Measurements from ENCODE around the gene POLR2J3. TPM values are rescaled to one million over a fixed set of nuclear protein-coding genes. Genes with fewer than 3 reads are reported as not detected.
"Not testable (repeated sequence)": the region's sequence is repeated elsewhere in the genome, so short reads cannot be mapped to it uniquely, and the experiment has no call there.

Gene POLR2J3
- total RNA-seq, 1 donor from 2014 or later: 22.6 TPM

DNA sequence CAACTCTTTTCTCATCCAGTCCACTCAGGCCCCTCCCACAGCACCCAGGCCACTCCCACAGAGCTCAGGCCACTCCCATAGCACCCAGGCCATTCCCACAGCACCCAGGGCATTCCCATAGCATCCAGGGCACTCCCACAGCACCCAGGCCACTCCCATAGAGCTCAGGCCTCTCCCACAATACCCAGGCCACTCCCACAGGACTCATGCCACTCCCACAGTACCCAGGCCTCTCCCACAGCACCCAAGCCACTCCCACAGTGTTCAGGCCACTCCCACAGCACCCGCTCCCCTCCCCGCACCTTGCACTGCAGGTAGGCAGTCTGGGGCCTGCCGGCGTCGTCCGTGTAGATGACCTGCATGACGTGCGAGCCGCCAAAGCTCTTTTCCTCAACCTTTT is 17.5 kb upstream of the POLR2J3 start:
- not testable (repeated sequence) for DNase-seq (ENCODE audit: low read depth)

DNA sequence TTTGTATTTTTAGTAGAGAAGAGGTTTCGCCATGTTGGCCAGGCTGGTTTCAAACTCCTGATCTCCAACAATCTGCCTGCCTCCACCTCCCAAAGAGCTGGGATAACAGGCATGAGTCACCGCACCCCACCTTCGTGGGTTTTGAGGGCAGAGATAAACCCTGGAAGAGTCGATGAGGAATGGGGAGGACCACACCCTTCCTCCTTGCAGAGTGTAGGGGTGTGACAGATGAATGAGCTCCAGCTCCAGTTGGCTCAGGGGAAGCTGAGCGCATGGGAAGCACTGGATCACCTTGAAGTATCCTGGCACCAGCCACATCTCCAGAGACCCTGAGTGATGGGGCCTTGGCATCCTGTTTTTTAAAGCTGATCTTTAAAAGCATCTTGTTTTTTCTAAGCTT is 11.1 kb upstream of the POLR2J3 start:
- not testable (repeated sequence) for DNase-seq (ENCODE audit: low read depth)

DNA sequence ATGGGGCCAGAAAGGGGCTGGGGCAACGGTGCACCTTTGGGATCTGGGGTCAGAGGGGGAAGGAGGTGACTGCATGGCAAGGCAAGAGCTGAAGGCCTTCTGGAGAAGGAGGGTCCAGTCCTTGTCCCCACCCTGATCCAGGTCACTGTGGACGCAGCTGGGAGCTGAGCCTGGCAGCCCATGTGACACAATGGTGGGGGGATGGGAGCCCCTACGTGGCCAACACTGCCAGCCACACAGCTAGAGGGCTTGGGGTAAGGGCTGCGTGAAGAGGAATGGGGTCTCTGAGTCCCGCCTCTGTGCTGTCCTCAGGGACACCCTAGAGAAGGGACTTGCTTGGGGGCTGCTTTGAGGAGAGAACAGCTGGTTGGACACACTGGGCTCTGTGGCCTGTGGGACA is 9.3 kb upstream of the POLR2J3 start:
- DNase-seq (ENCODE audit: low read depth): not testable (repeated sequence)

DNA sequence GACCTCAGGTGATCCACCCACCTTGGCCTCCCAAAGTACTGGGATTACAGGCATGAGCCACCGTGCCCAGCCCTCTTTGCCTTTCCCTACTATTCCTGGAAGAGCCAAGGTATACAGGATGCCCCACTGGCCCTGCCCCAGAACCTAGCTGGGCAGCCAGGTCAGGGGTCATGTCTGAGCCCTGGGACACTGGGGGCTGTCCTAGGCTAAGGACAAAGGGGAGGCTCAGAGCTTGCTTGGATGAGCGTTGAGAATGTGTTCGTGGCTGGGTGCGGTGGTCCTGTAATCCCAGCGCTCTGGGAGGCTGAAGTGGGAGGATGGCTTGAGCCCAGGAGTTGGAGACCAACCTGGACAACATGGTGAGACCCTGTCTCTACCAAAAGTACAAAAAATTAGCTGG is 6.1 kb upstream of the POLR2J3 start:
- not testable (repeated sequence) for DNase-seq (ENCODE audit: low read depth)

DNA sequence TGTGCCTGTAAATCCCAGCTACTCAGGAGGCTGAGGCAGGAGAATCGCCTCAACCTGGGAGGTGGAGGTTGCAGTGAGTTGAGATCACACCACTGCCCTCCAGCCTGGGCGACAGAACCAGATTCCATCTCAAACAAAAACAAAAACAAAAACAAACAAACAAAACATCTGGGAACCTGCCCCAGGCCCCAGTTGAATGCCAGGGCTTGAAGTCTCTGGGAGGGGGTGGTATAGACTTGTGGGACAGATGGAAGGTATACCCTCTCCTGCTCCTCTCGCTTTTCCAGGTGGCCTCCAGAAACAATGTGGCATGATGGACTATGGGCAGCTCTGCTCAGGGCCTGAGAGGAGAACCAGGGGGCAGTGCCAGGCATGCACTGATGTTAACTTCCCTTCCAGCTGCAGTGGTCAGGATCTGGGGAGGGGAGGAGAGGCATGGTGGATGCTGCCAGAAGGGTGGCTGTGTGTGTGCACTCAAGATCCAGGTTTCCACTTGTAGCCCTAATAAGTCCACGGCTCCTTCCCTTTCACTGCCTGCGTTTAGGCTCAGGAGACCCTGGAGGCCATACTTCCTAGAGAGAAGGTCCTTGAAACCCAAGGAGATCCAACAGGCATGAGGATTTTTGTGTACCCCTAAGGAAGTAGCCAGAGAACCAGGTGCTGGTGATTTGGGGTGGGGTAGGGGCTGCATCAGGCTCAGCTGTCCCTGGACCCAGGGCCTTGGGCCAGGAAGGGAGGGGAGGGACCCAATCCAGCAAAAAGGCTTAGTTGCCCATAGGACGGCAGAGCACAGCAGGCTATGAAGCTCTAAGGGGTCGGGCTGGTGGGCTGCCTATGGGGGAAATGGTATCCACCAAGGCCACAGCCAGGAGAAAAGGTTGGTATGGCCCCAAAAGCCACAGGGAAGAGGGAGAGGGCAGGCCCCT is 5.2 kb upstream of the POLR2J3 start:
- DNase-seq (ENCODE audit: low read depth): not testable (repeated sequence)

DNA sequence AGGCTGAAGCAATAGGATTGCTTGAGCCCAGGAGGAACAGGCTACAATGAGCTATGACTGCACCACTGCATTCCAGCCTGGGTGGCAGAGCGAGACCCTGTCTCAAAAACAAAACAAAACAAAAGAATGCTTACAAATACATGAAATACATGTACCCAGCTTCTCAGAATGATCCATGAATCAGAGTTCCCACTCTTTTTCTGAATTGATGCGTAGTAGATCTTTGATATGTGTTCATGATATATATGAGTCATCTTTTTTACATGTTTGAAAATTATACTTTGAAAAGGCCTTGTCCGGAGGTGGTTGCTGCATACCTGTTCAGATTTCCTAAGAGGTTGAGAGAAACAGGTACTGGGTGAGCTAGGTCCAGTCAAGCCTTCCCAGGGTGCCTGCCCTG is 4.0 kb upstream of the POLR2J3 start:
- not testable (repeated sequence) for DNase-seq (ENCODE audit: low read depth)

DNA sequence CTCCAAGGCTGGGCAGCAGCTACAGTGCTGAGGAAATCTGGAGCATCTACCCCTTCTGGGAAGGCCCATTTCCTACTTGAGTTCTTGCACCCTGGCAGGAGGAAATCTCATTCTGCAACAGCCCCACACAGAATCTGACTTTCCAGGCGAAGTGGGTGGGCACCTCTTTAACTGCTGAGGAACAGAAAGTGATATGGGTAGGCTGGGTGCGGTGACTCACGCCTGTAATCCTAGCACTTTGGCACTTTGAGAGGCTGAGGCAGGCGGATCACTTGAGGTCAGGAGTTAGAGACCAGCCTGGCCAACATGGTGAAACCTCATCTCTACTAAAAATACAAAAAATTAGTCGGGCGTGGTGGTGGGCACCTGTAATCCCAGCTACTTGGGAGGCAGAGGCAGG is 2.2 kb upstream of the POLR2J3 start:
- not testable (repeated sequence) for DNase-seq (ENCODE audit: low read depth)

DNA sequence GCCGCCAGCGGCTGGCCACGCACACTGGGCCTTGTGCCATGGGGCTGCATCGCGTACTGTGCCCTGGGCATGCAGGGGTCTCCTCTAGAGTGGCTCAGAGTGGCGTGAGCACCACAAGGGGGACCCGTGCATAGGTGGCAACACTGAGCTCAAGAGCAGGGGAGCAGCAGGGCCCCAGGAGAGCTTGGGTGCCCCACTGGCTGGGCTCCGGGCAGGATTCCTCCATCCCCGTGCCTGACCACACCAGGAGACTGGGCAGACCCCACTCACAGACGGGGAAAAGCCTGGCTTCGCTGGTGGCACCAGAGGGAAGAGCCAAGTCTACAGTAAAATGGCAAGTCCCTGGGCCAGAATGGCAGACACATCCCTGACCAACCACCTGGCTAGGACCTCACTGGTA is 3.8 kb downstream of the POLR2J3 start:
- not testable (repeated sequence) for DNase-seq (ENCODE audit: low read depth)

DNA sequence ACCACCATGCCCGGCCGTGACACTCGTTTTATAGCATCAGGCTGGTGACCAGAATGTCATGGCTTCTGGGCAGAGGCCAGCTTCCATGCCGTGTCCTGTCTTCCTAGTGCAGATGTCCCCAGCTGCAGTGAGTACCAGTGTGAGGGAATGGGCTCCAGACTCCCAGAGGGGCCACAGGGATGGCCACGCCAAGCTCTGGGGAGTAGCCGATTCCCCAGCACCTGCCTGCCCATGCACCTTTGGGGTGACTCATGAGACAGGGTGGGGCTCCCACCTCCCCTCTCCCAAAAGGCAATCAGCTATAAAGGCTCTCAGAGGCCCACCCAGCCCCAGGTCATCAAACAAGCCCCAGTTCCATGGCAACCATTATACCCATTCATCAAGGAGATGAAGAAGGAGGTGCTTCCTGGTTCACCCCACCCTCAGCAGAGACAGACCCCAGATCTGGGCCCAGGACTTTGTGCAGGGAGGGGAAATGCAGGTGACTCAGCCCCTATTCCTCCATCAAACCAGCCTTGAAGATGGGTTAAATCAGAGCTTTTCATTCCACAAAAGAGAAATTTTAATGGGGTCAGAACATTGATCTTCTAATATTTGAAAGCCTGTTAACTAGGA is 21.5 kb downstream of the POLR2J3 start, which contains the start of gene SPDYE2:
SPDYE2 (plus strand) TSS at position 419 of the 615 bp plus-strand sequence. CDS start 2,030 bp downstream, outside the sequence.
- DNase-seq (ENCODE audit: low read depth): not testable (repeated sequence)

DNA sequence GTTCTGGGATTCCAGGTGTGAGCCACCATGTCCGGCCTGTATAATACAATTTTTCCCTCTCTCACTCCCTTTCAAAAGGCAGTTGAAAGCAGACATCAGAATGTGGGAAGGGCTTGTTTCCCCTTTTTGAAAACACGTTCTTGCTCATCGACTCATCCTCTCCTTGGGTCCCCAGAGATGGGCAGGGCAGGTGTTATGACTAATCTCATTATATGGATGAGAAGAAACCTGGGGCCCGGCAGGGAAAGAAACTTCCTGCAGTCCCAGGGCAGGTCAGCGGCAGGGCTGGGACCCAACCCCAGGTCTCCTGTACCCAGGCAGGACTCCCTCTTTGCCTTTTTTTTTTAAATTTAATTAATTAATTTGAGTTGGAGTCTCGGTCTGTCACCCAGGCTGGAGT is 26.0 kb downstream of the POLR2J3 start:
- not testable (repeated sequence) for DNase-seq (ENCODE audit: low read depth)

DNA sequence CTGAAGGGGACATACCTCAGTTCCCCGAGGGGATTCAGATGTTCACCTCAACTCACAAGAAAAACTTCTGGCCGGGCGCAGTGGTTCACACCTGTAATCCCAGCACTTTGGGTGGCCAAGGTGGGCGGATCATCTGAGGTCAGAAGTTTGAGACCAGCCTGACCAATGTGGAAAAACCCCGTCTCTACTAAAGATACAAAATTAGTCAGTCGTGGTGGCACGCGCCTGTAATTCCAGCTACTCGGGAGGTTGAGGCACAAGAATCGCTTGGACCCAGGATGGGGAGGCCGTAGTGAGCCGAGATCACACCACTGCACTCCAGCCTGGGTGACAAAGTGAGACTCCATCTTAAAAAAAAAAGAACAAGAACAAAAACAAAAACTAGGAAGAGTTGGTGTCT is 27.1 kb downstream of the POLR2J3 start:
- DNase-seq (ENCODE audit: low read depth): not testable (repeated sequence)

DNA sequence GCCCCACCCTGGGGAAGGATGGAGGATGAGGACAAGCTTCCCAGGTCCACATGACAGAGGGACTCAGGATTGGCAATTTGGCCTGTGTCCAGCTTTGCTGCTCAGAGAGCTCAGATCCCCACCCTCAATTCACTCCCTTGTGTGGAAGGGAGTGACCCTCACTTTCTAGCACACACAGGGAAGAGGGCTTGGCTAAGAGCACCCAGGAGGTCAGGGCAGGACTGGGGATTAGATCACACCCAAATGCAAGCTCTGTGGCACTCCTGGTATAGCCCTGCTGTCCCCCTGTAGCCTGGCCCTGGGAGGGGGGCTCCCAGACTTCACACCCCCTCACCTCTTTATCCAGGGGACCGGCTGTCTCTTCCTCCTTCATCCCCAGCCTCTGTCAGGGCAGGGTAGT is 28.0 kb downstream of the POLR2J3 start:
- not testable (repeated sequence) for DNase-seq (ENCODE audit: low read depth)

DNA sequence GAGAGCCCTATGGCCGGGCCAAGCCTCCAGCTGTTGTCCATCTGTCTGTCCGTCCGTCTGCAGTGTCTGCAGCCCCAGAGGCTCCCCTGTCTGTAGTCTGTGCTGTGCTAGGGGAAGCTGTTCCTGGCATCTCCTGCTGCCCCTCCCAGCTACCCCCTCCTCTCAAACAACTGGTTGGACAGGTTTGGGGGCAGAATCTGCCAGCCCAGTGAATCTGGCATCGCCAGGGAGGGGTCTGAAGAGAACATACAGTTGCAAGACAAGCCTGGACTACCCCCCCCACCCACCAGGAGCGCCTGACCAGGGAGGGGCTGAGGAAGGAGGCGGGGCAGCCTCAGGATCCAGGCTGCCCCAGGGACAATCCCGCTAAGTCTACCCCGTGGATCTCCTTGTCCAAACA is 28.8 kb downstream of the POLR2J3 start, which contains the start of gene UPK3BL2:
UPK3BL2 (minus strand) TSS at position 101 of the 400 bp plus-strand sequence; CDS start at position 41, 60 bp downstream.
- not testable (repeated sequence) for DNase-seq (ENCODE audit: low read depth)

DNA sequence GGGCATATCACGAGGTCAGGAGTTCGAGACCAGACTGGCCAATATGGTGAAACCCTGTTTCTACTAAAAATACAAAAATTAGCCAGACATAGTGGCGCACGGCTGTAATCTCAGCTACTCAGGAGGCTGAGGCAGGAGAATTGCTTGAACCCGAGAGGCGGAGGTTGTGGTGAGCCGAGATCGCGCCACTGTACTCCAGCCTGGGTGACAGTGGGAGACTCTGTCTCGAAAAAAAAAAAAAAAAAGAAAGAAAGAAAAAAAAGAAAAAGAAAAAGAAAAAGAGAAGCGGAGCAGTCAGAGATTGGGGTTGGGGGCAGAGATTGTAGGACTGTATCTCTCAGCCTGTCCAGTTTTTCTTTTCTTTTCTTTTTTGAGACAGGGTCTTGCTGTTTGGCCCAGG is 29.6 kb downstream of the POLR2J3 start:
- not testable (repeated sequence) for DNase-seq (ENCODE audit: low read depth)

DNA sequence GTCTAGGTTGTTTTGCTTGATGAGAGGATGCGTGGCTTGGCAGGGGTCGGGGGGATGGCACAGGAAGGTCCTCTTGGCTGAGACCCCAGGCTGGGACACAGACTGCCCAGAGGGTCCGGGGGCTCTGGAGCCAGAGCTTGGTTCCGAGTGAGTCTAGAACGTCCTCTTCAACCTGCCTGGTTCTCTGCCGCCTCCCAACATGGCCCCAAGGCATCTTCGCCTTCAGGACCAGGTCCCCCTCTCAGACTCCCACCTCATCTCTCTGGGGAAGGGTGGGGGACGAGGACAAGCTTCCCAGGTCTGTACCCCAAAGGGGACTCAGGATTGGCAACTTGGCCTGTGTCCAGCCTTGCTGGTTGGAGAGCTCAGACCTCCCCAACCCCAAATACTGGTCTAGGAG is 30.3 kb downstream of the POLR2J3 start:
- DNase-seq (ENCODE audit: low read depth): not testable (repeated sequence)

DNA sequence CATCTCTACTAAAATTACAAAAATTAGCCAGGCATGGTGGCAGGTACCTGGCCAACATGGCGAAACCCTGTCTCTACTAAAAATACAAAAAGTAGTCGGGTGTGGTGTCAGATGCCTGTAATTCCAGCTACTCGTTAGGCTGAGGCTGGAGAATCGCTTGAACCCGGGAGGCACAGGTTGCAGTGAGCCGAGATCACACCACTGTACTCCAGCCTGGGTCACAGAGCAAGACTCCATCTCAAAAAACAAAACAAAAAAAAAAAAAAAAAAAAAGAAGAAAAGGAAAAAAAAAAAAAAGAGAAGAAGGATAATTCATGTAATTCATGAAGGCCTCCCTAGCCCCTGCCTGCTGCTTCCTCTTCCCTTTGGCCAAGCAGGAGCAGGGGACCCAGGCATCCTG is 31.8 kb downstream of the POLR2J3 start:
- not testable (repeated sequence) for DNase-seq (ENCODE audit: low read depth)

DNA sequence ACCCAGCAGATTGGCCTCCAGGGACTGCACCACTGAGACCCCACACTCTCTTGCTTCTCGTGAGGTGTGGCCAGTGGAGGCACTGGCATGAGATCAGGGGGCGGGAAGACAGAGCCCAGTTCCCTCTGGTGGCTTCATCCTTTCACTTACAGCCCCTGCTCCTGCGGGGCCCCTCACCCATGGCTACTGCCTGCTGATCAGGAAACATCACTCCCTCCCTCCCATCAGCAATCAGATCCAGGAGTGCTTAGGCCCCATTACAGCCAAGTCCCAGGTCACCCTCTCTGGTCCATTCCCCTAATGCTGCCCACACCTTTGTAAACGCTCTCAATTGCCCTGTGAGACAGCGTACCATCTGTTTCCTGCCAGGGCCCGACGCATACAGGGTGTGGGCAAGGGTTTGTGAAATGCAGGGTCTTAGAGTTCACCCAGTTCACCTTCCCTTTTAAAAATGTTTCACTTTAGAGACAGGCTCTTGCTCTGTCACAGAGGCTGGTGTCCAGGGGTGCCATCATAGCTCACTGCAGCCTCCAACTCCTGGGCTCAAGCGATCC is 37.2 kb downstream of the POLR2J3 start:
- not testable (repeated sequence) for DNase-seq (ENCODE audit: low read depth)

DNA sequence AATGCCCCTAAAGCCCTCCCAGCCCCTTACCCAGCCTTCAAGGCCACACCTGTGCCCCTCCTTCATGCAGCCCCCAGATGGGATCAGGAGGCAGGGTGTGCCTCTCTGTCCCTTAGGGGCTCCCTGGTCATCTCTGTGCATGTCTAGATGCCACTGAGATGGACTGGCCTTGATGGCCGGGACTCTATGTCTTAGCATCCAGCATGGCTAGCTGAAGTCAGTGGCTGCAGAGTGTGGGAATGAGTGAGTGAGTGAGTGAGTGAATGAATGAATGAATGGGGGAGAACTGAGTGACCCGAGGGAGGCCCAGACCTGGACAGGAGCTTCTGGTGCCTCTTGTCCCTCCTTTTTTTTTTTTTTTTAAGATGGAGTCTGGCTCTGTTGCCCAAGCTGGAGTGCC is 40.3 kb downstream of the POLR2J3 start:
- not testable (repeated sequence) for DNase-seq (ENCODE audit: low read depth)

DNA sequence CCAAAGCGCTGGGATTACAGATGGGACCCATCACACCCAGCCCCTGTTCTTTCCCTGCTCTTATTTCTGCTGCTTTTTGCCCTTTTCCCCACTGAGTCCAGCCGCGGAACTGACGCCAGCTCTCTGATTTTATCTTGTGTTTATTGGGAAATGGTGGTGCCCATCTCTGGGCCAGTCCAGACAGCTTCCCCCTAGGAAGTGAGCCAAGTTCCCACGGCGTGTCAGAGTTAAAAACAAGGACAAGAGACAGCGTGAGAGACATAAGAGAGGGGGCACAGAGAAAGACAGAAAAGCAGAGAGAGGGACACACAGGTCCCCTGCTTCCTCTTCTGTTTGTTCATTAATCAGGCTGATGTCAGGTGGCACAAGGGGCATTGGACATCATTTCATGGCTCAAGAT is 40.8 kb downstream of the POLR2J3 start:
- not testable (repeated sequence) for DNase-seq (ENCODE audit: low read depth)

DNA sequence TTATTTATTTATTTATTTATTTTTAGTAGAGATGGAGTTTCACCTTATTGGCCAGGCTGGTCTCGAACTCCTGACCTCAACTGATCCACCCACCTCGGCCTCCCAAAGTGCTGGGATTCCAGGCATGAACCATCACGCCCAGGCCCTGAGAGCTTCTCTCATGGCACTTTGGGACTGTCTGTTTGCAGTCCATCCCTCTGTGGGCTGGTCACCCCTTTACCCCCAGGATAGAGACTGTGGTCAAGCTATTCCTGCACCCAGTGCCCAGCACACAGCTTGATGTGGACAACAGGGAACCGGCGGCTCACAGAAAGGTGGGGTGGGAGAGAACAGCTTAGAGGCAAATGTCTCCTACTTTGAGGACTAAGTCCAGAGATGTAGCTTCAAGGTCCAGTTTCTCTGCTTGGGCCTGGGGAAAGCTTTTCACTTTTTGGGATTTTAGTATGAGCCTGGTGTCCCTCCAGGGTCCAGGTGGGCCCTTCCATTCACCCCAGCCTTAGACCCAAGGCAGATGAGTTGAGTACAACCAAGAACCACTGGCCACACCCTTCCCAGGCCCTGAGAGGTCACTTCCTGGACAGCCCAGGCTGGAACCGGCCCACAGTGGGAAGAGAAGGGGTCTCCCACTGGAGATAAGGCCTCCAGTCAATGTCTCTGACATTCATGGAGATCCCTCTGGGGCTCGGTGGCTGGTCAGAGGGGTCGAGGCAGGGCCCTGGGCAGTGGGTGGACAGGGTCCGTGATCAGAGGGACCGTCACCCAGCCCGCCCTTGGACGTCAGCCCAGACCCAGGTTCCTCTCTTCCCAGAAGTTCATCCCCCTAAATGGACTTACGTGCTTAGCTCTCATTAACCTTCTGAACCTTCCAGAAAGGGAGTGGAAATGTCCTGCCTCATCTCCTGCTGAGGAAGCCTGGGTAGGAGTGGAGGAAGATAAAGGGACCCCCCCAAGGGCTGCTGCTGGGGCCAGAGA is 44.3 kb downstream of the POLR2J3 start:
- not testable (repeated sequence) for DNase-seq (ENCODE audit: low read depth)

DNA sequence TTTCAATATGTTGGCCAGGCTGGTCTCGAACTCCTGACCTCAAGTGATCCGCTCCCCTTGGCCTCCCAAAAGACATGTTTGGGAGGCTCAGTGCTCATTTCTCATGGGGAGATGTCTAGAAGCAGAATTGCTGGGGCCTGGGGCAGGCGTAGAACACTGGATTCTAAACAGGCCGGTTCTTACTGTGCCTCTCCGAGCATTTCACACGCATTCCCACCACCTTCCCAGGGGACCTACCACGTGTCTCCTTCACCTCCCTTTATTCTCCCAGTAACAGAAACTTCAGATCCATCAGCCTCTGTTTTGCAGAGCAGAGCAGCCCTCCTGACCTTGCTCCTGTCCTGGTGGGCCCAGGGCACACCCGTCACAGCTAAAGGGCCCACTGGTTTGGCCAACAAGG is 45.2 kb downstream of the POLR2J3 start:
- not testable (repeated sequence) for DNase-seq (ENCODE audit: low read depth)
